NCI-H2227 (cell line): ENCODE data around the gene BCKDHA.
"Not testable (repeated sequence)": the region's sequence is repeated elsewhere in the genome, so short reads cannot be mapped to it uniquely, and the experiment has no call there.

Experiments used
- DNase-seq: peaks from one replicate; lab custom pipeline; 2025; ENCODE audit not compliant: unreplicated experiment; lab: John Stamatoyannopoulos, UW

BCKDHA gene

DNA sequence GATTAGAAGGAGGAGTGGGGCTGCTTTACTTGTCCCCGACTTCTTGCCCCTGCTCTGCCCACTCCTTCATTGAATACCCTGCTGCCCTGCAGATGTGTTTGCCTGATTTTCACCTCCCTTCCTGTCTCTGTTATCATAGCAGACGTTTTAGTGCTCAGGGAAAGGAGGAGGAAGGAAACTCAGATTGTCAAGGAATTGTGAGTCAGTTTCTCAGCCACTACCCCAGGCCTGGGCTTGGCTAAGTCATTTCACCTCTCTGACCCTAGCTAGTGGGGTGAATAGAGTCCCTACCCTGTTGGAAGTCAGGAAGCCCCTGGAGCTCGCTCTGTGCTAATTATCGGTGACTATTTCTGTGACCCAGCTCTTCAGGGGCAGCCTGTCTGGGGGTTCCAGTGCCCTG, 3.9 kb downstream of the BCKDHA start:
- no peak for DNase-seq

DNA sequence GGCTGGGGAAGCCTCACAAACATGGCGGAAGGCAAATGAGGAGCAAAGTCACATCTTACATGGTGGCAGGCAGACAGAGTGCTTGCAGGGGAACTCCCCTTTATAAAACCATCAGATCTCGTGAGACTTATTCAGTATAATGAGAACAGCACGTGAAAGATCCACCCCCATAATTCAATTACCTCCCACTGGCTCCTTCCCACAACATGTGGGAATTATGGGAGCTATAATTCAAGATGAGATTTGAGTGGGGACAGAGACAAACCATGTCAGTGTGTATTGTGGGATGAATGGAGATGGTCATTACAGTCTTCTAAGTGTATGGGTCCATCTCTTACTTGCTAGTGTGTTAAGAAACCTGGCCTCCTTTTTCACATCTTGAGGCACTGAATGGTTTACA, 4.4 kb downstream of the BCKDHA start:
- DNase-seq, result no peak

GRCh38 chr19:41403181-41403970, 5.8 kb downstream of the BCKDHA start:
- no peak for DNase-seq

DNA sequence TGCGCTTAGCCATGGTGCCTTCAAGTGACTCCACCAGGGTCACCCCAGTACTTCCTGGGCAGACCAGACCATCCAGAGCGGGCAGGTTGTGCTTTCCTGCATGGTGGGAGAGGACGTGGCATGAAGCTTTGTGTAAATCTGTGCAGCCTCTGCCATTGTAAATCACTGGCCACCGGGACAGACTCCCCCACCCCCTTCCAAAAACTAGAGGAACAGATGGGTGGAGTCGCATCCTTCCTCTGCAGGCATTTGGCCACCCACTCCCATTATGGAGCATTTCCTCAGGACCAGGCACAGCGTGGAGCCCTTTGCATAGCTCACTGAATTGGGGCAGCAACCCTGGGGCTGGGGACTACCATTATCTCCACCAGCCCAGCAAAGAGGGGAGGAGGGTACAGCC, 8.2 kb downstream of the BCKDHA start:
- DNase-seq, result no peak

GRCh38 chr19:41407271-41407670, 9.7 kb downstream of the BCKDHA start:
- no peak for DNase-seq

GRCh38 chr19:41408256-41408655, 10.6 kb downstream of the BCKDHA start:
- DNase-seq, result no peak

DNA sequence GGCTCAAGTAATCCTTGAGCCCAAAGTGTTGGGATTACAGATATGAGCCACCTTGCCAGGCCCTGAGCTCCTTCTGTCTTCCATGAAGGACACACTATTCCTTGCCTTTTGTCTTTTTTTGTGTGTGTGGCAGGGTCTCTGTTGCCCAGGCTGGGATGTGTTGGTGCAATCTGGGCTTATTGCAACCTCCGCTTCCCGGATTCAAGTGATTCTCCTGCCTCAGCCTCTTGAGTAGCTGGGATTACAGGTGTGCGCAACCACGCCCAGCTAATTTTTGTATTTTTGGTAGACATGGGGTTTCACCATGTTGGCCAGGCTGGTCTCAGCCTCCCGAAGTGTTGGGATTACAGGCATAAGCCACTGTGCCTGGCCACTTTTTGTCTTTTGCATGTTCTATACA, 11.2 kb downstream of the BCKDHA start:
- not testable (repeated sequence) for DNase-seq

- DNase-seq, result no peak
Measured at GRCh38 chr19:41409288-41409687, 11.7 kb downstream of the BCKDHA start.

DNA sequence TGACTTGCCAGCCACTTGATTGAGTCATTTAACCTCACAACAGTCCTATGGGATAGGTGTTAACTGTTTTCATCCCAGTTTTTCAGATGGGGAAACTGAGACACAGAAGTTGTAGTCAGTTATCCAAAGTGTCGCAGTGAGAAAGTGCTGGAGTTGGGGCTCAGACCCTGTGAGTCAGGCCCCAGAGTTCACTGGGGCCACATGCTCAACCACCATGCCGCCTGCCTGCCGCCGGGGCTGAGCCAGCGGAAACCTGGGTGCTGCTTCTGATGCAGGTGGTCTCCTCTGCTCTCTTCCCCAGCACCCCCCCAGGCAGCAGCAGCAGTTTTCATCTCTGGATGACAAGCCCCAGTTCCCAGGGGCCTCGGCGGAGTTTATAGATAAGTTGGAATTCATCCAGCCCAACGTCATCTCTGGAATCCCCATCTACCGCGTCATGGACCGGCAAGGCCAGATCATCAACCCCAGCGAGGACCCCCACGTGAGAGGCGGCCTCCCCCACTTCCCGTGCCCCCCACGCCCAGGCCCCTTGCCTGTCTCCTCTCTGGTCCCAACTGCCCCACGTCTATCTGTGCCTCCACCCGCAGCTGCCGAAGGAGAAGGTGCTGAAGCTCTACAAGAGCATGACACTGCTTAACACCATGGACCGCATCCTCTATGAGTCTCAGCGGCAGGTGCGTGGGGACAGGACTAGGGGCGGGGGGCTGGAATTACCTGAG, 12.9 kb downstream of the BCKDHA start:
- DNase-seq, result no peak

DNA sequence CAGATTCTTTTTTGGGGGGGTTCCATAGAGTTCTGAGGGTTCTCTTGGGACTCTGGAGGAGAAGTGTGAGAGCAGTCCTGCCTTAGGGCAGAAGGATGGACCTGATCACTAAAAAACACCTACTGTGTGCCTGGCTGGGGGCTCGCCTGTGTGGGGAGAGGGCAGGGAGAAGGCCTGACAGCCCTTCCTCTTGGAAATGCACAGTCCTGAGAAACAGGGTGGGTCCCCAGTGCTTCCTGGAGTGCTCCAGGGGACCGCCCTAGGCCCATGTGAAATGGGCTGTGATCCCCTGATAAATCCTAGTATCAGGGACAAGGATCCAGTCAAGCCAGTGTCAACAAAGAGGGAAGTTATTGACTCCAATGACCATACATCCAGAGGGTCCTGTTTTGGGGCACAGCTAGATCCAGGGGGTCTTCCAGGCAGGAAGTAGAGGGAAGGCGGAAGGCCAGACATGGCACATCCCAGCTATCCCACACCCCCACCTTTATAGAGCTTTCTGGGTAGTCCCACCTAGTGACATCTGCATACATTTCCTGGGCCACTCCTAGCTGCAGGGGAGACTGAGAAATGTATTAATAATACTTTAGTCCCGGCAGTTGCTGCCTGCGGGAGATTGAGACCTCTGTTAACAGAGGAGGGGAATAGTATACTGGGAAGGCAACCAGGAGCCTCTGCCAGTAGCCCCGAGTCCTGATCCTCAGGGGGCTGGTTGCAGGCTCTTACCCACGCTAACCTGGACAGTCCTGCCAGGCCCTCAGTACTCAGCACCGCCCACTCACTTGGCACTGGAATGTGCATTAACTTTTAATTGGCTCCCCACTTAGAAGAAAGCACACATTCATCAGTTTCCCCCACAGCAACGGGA, 13.7 kb downstream of the BCKDHA start:
- no peak for DNase-seq

GRCh38 chr19:41411968-41412265, 14.3 kb downstream of the BCKDHA start:
- DNase-seq, result no peak

DNA sequence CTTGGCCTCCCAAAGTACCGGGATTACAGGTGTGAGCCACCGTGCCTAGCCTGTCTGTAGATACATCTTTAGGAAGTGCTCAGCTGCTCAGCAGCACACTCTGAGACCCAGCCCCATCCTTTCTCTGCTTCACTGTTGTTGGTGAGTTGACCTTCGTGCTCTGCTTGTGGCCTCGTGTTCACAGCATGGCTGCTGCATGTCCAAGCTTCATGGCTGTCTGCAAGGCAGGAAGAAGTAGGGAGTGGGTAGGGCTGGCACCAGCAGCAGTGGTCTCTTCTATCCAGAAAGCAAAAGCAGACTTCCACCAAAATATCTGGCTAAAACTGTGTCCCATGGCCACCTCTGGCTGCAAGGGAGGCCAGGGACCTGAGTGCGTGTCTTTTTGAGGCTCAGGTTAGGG, 15.3 kb downstream of the BCKDHA start:
- no peak for DNase-seq

GRCh38 chr19:41413947-41414346, 16.3 kb downstream of the BCKDHA start:
- no peak for DNase-seq

DNA sequence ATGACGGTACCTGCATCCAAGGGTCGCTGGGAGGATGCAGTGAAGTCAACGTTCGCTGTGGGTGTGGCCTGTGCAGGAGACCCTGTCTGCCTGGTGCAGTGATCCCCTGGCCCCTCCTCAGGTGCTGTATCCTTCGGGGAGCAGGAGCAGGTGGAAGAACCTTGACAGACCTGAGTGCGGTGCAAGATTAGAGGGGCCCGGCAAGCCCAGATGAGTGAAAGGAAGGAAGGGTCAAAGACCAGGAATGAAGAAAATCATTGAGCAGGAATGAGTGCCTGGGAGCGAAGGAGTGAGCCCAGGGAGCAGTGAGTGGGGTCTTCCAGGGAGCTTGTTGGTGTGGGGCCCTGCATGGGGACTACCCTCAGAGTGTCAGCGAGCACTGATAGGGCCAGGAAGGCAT, 16.8 kb downstream of the BCKDHA start:
- no peak for DNase-seq

DNA sequence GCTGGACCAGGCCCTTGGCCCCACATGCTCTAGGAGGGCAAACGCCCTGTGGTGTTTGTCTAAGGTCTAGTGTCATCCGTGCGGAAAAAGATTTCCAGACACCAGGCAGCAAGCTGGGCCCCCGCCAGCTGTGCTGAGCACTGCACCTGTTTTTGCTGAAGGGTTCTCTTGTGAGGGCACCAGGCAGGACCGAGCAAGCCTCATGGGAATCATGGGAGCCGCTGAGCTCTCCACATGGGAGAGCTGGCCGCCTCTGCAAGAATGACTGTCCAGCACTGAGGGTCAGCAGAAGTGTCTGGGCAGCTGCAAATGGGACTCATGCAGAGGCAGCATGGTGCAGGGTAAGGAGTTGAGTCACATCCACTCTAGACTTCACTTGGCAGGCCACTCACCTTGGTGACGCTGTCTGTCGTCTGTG, 17.5 kb downstream of the BCKDHA start:
- DNase-seq, result no peak

- no peak for DNase-seq
Measured at GRCh38 chr19:41416194-41416674, 18.6 kb downstream of the BCKDHA start.

GRCh38 chr19:41420101-41420880, 22.7 kb downstream of the BCKDHA start:
- no peak for DNase-seq

- DNase-seq, result no peak
Measured at GRCh38 chr19:41421314-41421713, 23.7 kb downstream of the BCKDHA start.

GRCh38 chr19:41421973-41422372, 24.4 kb downstream of the BCKDHA start:
- no peak for DNase-seq

GRCh38 chr19:41422456-41422855, 24.8 kb downstream of the BCKDHA start:
- DNase-seq, result no peak

DNA sequence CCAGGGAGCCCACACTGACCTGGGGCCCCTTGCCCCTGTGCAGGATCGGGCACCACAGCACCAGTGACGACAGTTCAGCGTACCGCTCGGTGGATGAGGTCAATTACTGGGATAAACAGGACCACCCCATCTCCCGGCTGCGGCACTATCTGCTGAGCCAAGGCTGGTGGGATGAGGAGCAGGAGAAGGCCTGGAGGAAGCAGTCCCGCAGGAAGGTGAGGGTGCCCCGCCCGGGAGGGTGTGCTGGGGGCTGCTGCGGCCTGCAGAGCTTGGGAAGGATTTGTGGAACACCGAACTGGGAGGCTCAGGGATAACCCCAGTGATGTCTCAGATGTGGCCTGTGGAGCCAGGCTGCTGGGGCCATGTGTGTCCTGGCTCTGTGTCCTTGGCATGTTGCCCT, 25.3 kb downstream of the BCKDHA start:
- no peak for DNase-seq
